GM18519 (cell line): ENCODE results near the gene TRAPPC2B.
"Not testable (repeated sequence)": the region's sequence is repeated elsewhere in the genome, so short reads cannot be mapped to it uniquely, and the experiment has no call there.

Experiments
- ATAC-seq: cut with Tn5 transposase; IDR thresholded peaks from one replicate; pipeline ENCODE4 v1.9.1; 2021; ENCODE audit warnings: mild to moderate bottlenecking, moderate library complexity; ENCODE audit not compliant: unreplicated experiment, low FRiP score

TRAPPC2B gene

DNA sequence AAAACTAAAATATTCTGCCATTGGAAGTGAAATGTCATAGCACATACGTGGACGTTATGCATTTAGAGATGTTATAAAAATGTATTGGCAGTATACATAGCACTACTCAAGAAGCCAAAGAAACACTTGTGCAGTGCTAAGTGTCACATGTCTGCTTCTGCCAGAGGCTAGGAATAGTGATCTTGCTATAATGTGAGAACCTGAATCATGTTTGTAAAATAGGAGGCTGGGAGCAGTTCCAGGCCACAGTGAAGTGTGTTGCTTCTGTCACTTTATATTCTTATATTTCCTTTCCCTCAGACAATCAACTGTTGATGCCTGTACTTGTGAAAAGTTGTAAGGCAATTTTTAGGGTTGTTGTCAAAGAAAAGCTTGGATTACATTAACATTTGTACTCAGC, 3.4 kb downstream of the TRAPPC2B start:
- ATAC-seq, result no peak

GRCh38 chr19:57374179-57374578, 10.8 kb downstream of the TRAPPC2B start:
- no peak for ATAC-seq

GRCh38 chr19:57374647-57375046, 11.3 kb downstream of the TRAPPC2B start:
- not testable (repeated sequence) for ATAC-seq

GRCh38 chr19:57376151-57376550, 12.8 kb downstream of the TRAPPC2B start:
- no peak for ATAC-seq

DNA sequence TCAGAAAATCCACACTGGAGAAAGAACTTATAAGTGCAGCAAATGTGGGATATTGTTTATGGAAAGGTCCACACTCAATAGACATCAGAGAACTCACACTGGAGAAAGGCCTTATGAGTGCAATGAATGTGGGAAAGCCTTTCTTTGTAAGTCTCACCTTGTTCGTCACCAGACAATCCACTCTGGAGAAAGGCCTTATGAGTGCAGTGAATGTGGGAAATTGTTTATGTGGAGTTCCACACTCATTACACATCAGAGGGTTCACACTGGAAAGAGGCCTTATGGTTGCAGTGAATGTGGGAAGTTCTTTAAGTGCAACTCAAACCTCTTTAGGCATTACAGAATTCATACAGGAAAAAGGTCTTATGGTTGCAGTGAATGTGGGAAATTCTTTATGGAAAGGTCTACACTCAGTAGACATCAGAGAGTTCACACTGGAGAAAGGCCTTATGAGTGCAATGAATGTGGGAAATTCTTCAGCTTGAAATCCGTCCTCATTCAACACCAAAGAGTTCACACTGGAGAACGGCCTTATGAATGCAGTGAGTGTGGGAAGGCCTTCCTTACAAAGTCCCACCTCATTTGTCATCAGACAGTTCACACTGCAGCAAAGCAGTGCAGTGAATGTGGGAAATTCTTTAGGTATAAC, 14.3 kb downstream of the TRAPPC2B start:
- ATAC-seq, result no peak

DNA sequence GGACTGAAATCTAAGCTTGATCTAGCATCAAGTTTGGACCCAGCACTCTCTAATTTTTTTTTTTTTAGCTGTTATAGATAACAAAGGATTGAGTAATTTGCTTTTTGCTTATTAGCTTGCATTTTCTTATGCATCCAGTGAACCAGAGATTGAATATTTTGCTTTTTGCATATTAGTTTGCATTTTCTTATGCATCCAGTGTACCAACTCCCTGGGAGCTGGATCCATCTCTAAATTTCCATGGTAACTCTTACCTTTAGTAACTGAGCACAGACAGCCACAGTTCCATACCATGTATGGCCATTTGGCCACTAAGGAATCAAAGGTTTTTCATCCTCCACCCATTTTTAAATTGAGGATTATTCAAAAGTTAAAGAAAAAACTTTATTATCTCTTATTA, 17.6 kb downstream of the TRAPPC2B start:
- no peak for ATAC-seq

- ATAC-seq, result no peak
These were observed 19.6 kb downstream of the TRAPPC2B start for GRCh38 chr19:57382806-57383488.

- ATAC-seq, result no peak
These were observed 25.9 kb downstream of the TRAPPC2B start for GRCh38 chr19:57389194-57389729.

DNA sequence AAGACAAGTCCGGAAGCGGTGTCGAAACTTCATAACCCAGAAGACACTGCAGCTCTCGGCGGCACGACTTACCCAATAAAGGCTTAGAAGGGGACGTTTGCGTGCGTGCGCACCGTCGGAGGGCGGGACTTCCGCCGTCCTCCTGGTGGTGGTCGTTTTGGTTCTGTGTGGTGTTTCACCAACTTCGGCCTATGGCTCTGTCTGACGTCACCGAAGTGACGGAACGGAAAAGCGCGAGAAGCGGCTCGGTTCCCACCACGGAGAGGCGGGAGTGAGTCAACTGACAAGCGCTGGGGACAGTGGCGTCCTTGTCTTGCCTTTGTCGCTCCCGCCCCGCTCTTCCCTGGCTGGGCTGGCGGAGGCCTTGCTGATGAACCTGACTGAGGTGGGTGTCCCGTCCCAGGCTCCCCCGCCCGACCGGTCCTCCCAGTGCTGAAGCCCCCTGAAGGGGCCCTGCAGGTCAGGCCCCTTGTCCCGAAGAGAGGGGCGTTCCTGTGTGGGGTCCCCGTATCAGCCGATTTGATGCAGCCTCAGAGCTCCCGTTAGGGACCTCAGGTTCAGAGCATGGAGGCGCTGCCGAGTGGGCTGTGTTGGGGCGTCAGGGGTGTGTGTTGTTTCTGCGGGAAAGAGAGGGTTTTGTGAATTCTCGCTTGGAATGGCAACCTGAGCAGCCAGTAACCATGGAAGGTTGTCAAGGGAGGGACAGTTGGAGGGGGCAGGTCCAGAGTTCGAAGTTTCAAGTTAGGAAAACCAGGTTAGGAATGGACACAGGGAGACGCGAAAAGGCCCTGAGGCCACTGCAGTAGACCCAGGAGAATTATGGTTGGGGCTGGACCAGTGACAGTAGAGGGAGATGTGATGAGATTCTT, 26.6 kb downstream of the TRAPPC2B start, which contains the start of gene ZNF548:
ZNF548 (plus strand) TSS at position 125 of the 869 bp plus-strand sequence; CDS start at position 371, 246 bp downstream.
- ATAC-seq, result peak; percentile 89

- ATAC-seq, result no peak
These were observed 32.4 kb downstream of the TRAPPC2B start for GRCh38 chr19:57395710-57396109.

- no peak for ATAC-seq
These were observed 35.5 kb downstream of the TRAPPC2B start for GRCh38 chr19:57398868-57399267.

DNA sequence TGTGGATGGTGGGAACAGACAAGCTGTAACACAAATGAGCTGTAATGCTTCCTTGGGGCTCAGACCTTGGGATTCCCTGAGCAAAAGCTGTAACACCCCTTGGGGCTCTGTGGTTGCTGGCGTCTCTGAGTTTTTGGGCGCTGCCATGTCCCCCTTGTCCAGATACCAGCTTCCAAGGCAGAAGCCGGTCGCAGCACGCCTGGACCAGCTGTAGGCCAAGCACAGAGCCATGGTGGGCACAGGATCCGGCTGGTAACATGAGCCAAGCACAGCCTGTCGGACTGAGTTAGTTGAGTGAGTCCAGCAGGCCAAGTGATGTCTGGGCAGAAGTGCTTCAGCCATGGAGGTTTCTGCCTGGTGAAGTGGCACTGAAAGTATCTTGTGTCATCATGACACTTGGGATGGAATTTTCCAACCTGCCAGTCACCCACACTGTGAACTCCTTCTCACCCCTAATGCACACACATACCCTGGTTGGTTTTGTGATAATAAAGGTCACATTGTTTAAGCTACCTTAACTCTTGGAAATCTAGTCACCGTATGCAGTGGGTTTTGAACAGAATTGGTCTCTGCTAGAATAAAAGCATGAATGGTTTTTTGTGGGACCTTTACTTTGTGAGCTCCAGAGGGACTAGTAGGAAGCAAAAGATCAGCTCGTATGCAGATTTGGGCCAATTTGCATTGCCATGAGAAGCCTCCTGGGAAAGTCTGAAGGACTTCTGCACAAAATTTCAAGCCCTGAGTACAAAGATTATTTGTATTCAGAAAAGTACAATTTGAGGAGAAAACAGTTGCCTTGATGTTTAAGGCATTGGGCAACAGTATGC, 40.6 kb downstream of the TRAPPC2B start:
- no peak for ATAC-seq

DNA sequence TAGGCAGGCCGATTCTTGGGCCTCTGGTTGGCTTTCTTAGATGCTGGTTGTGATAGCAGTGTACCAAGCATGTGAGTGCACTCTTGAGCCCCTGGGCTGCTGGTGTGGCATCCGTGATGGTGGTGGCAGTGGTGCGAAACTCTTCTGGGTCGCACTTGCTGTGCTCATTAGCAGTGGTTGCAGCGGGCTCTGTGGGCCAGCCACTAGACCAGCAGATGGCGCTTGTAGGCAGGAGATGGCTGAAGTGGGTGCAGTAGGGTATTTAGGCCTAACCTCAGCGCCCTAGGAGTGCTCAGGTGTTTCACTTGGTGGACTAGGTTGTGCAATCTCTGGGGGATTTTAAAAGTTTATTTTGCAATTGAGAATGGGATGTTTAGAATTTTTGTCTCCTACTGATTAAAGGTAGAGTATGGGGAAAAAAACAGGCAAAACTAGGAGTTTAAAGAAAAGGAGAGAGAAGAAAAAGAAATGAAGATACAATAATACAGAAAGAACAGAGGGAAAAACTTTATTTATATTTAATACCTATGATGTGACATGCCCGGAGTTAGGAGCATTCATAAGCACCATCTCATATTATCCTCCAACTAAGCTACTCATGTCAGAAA, 43.3 kb downstream of the TRAPPC2B start:
- ATAC-seq, result no peak

GRCh38 chr19:57410877-57411671, 47.7 kb downstream of the TRAPPC2B start, which contains the start of gene ZNF17:
ZNF17 (plus strand) TSS chr19:57411161; CDS start chr19:57413616, 2,455 bp downstream.
- ATAC-seq, result peak; percentile 89
